NCI-H82 treated with DMSO at 0.1 percent for 48 hours (cell line): ENCODE data around the gene CAPN5.
"Not testable (repeated sequence)": the region's sequence is repeated elsewhere in the genome, so short reads cannot be mapped to it uniquely, and the experiment has no call there.

Experiments
- DNase-seq: peaks from one replicate; lab custom pipeline; 2025; ENCODE audit not compliant: unreplicated experiment; lab: John Stamatoyannopoulos, UW

Gene CAPN5

DNA sequence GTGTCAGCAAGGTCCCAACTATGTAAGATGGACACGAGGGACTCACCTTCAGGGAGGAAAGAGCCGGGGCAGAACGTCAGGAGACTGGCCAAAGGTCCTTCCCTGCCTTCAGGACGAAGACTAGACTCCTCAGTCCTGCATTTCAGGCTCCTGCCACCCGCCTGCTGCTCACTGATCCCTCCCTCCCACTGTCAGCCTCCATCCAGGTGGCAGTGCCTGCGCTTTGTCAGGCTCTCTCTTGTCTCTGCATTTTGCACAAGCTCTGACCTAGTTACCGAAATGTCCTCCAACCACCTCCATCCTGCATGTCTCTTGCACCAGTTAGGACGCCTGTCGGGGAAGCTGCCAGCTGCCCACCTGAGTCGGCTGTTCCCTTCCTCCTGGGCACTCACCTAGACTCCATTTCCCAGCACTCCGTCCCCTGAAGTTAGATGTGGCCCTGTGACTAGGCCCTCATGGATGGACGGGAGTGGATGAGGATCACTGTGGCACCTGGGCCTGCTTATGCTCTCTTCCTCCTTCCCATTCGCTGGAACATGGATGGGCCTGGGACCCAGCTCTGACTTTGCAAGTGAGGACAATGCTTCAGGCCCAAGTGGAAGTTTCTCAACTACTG, 24.6 kb upstream of the CAPN5 start:
- DNase-seq: no peak

DNA sequence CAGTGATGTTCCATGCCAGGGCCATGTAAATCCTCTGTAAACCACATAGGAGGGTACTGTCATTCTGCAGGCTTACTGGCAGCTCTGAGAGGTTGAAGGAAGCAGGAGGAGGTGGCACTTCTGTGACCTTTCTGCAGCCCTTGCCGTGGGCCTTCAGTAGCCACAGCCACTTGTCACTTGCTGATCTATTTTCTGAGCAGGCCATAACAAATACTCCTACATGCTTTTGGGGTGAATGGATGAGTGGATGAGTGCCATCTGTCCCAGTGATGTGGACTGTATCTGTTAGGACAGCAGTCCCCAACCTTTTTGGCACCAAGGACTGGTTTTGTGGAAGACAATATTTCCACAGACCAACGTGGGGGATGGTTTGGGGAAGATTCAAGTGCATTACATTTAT, 22.4 kb upstream of the CAPN5 start:
- no peak for DNase-seq

DNA sequence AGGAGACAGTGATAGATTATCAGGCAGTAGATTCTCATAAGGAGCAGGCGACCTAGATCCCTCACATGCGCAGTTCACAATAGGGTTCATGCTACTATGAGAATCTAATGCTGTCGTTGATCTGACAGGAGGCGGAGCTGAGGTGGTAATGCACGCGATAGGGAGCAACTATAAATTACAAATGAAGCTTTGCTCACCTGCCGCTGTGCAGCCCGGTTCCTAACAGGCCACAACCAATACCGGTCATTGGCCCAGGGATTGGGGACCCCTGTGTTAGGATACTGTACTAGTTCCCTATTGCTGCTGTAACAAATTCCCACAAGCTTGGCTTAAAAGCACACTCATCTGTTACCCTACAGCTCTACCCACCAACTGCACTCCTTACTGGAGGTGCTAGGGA, 21.9 kb upstream of the CAPN5 start:
- DNase-seq: no peak

DNA sequence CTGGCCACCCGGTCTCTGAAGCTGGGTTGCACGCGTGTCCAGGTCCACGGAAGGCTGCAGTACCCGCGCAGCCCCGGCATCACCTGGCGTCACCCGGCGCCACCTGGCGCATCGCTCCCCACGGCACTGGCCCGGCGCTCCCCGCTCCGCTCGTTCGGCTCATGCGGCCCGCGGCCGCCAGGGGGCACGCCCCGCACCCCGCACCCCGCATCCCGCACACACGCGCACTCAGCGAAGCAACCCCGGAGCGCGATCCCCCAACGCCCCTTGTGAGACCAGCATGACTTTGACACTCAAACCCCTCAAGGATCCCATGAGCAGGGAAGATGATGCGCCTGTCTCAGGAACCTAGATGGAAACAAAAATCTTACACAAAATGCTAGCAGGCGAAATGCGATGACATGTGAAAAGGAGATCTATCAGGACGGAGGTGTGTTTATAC, 20.7 kb upstream of the CAPN5 start:
- no peak for DNase-seq

DNA sequence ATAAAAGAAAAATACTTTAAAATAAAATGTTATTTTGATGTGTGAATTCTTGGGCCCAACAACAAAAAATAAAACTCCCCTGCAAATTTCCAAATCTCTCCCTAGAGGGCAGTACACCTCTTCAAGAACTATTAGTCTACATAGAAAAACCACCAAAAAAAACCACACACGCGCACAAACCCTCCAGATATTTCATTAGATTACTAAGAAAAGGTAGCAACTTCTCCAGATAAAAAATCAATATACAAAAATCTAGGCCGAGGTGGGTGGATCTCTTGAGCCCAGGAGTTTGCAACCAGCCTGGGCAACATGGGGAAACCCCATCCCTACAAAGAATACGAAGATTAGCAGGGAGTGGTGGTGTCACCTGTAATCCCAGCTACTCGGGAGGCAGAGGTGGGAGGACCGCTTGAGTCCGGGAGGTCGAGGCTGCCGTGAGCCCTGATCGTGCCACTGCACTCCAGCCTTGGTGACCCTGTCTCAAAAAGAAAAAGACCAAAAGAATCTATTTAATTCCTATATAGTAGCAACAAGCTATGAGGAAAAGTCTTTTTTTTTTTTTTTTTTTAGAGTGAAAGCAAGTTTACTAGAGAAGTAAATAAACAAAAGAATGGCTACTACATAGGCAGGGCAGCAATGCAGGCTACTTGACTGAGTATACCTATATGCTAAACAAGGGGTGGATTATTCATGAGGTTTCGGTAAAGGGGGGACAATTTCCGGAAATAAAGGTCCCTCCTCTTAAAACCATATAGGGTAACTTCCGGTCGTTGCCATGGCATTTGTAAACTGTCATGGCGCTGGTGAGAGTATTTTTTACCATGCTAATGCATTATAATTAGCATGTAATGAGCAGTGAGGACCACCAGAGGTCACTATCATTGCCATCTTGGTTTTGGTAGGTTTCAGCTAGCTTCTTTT, 19.5 kb upstream of the CAPN5 start:
- DNase-seq: peak; percentile 57

DNA sequence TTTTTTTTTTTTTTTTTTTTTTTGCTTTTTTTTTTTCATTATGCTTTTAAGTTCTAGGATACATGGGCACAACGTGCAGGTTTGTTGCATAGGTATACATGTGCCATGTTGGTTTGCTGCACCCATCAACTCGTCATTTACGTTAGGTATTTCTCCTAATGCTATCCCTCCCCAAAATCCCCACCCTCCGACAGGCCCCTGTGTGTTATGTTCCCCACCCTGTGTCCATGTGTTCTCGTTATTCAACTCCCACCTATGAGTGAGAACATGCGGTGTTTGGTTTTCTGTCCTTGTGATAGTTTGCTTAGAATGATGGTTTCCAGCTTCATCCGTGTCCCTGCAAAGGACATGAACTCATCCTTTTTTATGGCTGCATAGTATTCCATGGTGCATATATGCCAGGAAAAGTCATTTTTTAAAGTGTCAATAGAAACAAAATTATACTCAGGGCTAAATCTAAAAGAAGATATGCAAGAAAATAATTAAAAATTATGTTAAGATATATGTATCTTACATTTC, 18.8 kb upstream of the CAPN5 start:
- not testable (repeated sequence) for DNase-seq

DNA sequence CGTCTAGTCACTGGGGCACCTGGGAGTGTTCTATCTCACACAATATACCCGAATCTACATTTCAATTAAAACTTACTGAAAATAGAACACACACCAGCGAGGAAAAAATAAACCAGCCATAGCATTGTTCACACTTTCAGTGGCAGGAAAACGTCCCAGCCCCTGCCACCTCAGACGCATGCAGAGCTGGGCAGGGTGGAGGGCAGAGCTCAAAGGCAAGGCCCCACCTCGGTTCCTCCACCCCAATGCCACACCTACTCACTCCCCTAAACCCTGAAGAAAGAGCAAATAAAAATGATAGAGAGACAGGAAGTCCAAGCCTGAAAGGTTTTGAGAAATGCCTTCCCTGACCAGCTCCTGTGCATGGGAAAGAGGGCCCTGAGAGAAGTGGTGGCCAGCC, 17.7 kb upstream of the CAPN5 start:
- no peak for DNase-seq

DNA sequence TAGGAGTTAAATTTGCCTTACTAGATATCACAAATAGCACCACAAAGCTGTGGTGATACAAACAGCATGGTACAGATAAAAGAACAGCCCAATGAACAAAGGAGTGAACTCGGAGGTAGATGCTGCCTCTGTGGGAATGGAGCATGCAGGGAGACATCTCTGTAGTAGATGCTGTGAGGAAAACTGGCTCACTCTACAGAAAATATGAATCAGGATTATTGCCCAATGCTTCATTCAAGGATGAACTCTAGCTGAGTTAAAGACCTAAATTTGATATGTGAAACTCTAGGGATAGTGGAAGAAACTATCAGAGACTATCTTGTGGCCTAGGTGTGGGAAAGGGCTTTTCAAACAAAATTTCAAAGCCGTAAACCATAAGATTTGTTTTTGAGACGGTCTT, 15.3 kb upstream of the CAPN5 start:
- DNase-seq: no peak

DNA sequence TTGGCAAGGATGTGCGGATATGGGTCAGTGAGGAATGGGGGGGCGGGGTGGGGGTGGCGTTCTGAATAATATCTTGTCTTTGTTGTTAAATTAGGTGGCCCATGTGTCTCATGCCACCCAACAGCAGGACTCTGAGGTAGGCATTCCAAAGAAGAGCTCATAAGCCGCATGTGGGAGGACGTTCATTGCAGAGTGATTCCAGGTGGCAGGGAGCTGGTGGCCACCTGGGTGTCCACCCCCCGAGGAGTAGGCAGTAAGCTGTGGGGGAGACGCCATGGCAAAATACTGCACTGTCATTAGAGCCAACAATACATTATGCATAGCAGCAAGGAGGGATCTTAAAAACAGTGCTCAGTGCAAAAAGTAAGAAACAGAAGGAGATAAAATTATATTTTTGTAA, 14.3 kb upstream of the CAPN5 start:
- no peak for DNase-seq

DNA sequence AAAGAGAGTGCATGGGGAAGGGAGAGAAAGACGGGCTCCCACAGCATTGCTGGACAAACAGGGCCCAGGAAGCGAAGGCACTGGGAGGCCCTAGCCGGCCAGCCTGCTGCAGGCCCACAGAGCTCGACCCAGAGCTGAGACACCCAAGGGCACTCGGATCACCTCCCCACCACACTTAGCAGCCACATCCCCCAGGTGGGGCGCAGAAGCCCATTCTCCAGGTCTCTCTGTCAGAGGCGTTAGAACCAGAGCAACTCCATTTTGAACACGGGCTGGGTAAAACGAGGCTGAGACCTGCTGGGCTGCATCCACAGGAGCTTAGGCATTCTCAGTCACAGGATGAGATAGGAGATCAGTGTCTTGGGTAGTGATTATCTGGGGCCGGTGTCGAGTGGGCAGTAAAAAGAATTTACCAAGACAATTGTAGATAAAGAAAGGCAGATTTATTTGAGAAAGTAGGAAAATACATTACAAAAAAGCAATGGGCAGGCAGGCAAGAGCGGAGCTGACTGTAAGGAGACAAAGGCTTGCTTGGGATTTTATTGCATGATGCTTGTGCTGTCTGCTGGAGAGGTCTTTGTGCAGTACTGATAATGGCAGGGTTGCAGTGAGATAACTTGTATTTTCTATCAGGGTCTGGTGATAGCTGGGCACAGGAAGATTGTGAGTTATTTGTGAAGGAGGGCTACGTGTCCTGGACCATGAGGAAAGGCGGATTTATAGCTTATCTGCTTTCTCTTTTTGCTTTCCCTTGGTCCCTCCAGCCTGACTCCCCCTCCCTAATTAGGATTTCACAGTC, 13.4 kb upstream of the CAPN5 start:
- no peak for DNase-seq

DNA sequence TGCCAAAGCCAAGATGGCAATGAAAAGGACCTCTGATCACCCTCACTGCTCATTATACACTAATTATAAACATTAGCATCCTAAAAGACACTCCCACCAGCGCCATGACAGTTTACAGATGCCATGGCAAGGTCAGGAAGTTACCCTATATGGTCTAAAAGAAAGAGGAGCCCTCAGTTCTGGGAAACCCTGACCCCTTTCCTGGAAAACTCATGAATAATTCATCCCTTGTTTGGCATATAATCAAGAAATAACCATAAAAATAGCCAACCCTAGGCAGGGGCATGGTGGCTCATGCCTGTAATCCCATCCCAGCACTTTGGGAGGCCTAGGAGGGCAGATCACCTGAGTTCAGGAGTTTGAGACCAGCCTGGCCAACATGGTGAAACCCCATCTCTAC, 12.7 kb upstream of the CAPN5 start:
- no peak for DNase-seq

DNA sequence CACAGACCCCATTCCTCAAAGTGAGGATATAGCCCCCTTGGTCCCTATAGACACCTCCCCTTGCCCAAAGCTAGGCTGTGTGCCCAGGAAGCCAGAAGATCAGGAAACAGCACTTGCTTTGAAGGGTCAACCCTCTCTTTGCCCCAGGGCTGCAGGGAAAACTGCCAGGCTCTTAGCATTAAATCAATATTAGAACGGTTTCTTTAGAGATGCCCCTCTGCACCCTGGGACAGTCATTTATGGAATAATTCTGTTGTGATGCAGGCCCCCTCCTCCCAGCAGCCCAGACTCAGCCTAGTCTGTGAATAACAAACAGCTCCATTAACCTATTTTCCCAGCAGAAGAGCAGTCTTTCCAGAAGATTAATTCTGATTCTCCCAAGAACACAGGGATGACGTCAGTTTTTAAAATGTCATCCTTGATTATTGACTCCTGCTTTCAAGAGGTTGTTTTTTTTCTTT, 11.6 kb upstream of the CAPN5 start:
- no peak for DNase-seq

DNA sequence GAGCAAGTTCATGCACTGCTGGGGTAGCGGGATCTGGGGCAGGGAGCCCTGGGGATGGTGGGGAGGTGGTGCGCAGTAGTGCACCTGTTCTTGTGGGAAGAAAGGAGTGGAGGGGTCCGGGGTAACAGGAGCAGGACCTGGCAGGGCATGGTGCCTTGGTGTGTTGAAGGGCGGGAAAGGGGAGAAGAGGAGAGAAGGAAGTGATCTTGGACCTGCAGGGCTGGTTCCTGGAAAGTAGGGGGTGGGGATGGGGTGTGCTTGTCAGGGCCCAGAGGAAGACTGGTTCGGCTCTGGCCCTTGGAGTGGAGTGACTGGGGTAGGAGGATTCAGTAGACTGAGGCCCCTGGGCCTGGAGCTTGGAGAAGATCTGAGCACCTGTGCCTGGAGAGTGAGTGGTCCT, 10.9 kb upstream of the CAPN5 start:
- DNase-seq: no peak

DNA sequence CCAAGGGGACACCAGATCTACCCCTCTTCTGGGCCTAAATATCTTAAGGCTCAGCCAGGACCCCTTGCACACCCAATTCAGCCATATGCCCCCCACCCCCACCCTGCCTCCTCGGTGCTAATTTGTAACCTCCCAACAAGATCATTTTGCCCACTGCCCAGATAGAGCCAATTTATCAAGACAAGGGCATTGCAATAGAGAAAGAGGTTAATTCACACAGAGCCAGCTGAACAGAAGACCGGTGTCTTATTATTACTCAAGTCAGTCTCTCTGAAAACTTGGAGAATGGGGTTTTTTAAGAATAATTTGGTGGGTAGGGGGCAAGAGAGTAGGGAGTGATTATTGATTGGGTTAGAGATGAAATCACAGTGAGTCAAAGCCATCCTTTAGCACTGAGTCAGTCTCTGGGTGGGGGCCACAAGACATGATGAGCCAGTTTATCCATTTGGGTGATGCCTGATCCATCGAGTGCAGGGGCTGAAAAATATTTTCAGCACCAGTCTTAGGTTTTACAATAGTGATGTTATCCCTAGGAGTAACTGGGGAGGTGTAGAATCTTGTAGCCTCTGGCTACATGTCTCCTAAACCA, 9.9 kb upstream of the CAPN5 start:
- no peak for DNase-seq

DNA sequence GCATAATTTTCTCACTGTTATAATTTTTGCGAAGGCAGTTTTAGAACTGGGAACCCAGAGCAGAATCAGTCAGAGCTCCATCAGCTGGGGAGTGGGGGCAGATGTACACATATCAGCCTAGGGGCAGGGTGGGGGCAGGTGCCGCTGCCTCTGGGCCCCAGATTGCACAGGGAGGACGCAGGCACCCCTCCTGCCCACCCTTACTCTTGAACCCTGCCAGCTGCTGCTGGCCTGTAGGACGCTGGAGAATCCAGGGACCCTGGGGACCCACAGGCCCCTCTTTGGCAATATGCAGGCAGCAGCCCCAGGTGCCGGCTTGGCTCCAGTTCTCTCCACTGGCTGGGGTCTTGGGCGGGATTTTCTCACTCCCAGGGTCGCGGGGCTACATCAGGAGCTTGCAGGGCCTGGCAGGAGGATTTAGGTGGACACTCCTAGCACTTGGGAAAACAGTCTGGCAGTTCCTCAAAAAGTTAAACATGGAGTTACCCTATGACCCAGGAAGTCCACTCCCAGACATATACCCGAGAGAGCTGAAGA, 8.8 kb upstream of the CAPN5 start:
- no peak for DNase-seq

DNA sequence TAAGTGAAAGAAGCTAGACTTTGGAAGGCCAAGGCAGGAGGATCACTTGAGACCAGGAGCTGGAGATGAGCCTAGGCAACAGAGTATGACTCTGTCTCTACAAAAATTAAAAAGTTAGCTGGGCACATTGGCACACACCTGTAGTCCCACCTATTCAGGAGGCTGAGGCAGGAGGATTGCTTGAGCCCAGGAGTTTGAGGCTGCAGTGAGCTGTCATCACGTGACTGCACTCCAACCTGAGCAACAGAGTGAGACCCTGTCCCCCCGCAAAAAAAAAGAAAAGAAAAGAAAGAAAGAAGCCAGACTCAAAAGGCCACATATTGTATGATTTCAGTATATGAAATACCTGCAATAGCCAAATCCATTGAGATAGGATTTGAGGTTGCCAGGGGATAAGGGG, 7.9 kb upstream of the CAPN5 start:
- no peak for DNase-seq

DNA sequence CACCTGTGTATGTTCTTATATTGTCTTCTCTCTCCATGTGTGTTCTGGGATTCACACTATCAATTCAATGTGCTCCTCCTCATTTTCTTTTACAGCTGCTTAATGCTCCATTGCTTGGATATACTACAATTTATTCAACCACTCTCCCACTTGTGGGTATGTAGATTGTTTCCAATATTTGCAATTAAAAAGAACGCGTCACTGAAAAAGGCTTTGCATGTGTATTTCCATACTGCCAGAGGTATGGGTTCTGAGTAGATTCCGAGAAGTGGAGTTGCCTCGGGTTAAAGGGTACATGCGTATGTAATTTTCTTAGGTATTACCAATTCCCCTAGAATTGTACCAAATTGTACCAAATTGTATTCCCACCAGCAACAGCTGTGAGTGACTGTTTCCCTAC, 7.0 kb upstream of the CAPN5 start:
- DNase-seq: no peak

DNA sequence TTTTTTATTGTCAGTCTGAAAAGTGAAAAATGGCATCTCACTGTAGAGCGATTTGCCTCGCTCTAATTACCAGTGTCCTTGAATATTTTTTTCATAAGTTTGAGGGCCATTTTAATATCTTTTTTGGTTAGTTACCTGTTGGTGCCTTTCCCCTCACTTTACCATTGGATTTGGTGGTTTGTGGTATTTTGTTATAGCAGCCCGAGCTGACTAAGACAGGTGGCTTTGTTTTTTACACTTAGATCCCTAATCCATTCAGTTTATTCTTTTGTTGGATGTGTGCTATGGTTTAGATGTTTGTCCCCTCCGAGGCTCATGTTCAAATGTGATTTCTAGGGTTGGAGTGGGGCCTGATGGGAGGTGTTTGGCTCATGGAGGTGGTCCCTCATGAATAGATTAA, 6.5 kb upstream of the CAPN5 start:
- DNase-seq: no peak

DNA sequence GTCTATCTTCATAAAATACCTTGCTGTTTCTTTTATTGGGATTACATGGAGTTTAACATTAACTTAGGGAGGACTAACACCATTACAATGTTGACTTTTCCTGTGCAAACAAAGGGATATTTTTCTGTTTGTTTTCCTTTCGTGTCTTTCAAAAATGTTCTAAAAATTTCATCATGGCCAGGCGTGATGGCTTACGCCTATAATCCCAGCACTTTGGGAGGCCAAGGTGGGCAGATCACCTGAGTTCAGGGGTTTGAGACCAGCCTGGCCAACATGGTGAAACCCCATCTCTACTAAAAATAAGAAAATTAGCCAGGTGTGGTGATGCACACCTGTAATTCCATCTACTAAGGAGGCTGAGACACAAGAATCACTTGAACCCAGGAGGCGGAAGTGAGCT, 5.5 kb upstream of the CAPN5 start:
- not testable (repeated sequence) for DNase-seq

DNA sequence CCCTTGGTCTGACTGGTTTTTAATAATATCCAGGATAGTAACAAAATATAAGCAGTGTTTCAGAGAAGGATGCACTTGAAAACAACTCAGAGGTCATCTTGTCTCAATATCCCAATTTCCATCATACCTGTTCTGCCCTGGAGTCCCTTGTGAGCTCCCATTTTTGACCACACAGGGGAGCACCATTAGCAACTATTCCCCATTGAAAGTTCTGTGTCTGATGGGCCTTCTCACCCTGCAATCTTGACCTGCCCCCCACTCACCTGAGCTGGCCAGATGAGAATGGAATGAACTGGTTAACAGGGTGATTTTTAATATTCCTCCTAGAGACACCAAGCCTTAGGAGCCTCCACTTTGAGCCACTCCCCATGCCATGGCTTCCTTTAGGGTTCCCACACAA, 3.8 kb upstream of the CAPN5 start:
- DNase-seq: no peak

DNA sequence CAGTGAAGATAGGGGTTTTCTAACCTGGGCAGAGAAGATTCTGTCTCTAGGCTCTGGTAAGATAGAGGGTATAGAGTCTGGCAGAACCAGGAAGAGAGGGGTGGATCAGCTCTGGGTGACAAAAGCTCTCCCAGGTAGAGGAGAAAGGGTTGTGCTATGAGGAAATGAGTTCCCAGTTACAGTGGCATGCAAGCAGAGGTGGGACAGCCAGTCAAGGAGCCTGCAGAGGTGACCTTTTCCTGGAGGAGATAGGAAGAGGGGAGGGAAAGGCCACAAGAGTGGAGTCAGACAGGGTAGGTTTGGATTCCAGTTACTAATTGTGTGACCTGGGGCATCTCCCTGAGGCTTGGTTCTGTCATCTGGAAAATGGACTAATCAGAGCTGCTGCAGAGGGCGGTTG, 3.4 kb upstream of the CAPN5 start:
- no peak for DNase-seq
